Fibroblast of lung (primary cell): ENCODE data around the gene CENPX.

Source experiments
- EZH2 ChIP-seq: IDR thresholded peaks from 2 replicates; pipeline ENCODE4 v1.5.1; 2012; ENCODE audit warnings: low read length, control low read depth, mild to moderate bottlenecking; ENCODE audit errors: missing control alignments
- TF ChIP-seq, protein P1 (sequence below), 2 donors: IDR thresholded peaks in 1 of 2; conservative IDR thresholded peaks in 1 of 2; 1 replicate in 1 of 2; 2 replicates in 1 of 2; pipeline ENCODE4 v1.5.1; 2011 to 2012; ENCODE audit warnings: low read length in 2 of 2, control low read depth in 1 of 2, inconsistent platforms in 1 of 2, low read depth in 1 of 2, mild to moderate bottlenecking in 1 of 2

DNA sequence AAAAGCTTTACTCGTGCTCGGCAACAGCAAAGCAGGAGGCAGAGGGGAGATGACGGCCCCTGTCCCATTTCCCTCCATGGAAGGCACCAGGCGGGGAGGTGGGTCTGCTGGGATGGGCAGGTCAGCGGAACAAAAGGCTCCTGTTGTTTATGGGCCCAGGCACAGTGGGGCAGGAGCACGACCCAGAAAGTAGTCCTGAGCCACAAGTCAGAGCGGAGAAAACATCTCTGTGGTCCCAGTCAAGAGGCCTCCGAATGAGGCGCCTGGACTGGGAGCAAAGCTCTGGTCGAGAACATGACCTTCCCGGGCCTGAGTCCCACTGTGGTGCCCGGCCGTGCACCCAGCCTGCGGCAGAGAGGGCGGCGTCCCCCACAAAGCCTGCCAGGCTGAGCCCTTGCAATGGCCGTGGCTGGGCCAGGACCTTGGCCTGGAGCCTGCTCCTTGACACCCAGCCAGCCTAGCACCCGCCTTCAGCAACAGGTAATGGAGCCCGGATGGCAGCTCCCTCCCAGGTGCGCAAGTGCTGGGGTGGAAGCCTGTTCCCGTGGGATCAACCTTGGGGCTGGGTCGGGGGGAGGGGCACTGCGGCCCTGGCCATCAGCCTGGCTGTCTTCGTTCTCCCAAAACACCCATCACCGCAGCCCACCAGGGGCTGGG lies 25.4 kb upstream of the CENPX start:
- TF ChIP-seq, protein P1, sequence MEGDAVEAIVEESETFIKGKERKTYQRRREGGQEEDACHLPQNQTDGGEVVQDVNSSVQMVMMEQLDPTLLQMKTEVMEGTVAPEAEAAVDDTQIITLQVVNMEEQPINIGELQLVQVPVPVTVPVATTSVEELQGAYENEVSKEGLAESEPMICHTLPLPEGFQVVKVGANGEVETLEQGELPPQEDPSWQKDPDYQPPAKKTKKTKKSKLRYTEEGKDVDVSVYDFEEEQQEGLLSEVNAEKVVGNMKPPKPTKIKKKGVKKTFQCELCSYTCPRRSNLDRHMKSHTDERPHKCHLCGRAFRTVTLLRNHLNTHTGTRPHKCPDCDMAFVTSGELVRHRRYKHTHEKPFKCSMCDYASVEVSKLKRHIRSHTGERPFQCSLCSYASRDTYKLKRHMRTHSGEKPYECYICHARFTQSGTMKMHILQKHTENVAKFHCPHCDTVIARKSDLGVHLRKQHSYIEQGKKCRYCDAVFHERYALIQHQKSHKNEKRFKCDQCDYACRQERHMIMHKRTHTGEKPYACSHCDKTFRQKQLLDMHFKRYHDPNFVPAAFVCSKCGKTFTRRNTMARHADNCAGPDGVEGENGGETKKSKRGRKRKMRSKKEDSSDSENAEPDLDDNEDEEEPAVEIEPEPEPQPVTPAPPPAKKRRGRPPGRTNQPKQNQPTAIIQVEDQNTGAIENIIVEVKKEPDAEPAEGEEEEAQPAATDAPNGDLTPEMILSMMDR (conservative IDR thresholded peaks at IDR 0.05 in 1 of 2, IDR thresholded peaks at IDR 0.05 in 1 of 2; ENCODE audit: low read depth in 1 of 2, low read length in 2 of 2) = no peak
- TF ChIP-seq EZH2 = no peak
